HEK293 (cell line): ENCODE data around the gene CBX1.
A peak's percentile ranks its signal among the peaks of the same experiment; 100 is the strongest.

Experiments used
- EGR2 ChIP-seq: fragments of 450-650 bp; formaldehyde crosslinking; IDR thresholded peaks from 2 replicates; pipeline ENCODE4 v1.5.1; 2016; ENCODE audit warnings: low read depth, missing biosample characterization, missing genetic modification characterization
- HOXD13 ChIP-seq: sonication (generic); formaldehyde crosslinking; IDR thresholded peaks from 2 replicates; pipeline ENCODE4 v1.8.0; 2022; ENCODE audit warnings: missing genetic modification reagents, borderline replicate concordance
- KLF16 ChIP-seq: fragments of 450-650 bp; formaldehyde crosslinking; IDR thresholded peaks from 2 replicates; pipeline ENCODE4 v1.5.1; 2017; ENCODE audit warnings: missing biosample characterization, missing genetic modification characterization
- KLF9 ChIP-seq: fragments of 450-650 bp; formaldehyde crosslinking; IDR thresholded peaks from 2 replicates; pipeline ENCODE4 v1.5.1; 2016; ENCODE audit warnings: missing biosample characterization, missing genetic modification characterization, low read depth
- MYNN ChIP-seq: fragments of 450-650 bp; formaldehyde crosslinking; IDR thresholded peaks from 2 replicates; pipeline ENCODE4 v1.5.1; 2016; ENCODE audit warnings: missing biosample characterization, missing genetic modification characterization, borderline replicate concordance
- SCRT1 ChIP-seq: fragments of 450-650 bp; formaldehyde crosslinking; IDR thresholded peaks from 2 replicates; pipeline ENCODE4 v1.5.1; 2016; ENCODE audit warnings: missing biosample characterization, missing genetic modification characterization, borderline replicate concordance
- SETDB1 ChIP-seq: IDR thresholded peaks from one replicate; pipeline ENCODE4 v1.6.1; 2017; ENCODE audit warnings: mild to moderate bottlenecking, low read length, moderate library complexity, mixed read lengths; ENCODE audit not compliant: insufficient read length
- ZBTB1 ChIP-seq: fragments of 450-650 bp; formaldehyde crosslinking; IDR thresholded peaks from 2 replicates; pipeline ENCODE4 v1.5.1; 2016; ENCODE audit warnings: missing biosample characterization, missing genetic modification characterization
- ZBTB21 ChIP-seq: fragments of 450-650 bp; formaldehyde crosslinking; IDR thresholded peaks from 2 replicates; pipeline ENCODE4 v1.5.1; 2017; ENCODE audit warnings: missing biosample characterization, missing genetic modification characterization
- ZBTB8A ChIP-seq: fragments of 450-650 bp; formaldehyde crosslinking; IDR thresholded peaks from 2 replicates; pipeline ENCODE4 v1.5.1; 2016; ENCODE audit warnings: missing biosample characterization, missing genetic modification characterization
- ZFP41 ChIP-seq: fragments of 450-650 bp; formaldehyde crosslinking; IDR thresholded peaks from 2 replicates; pipeline ENCODE4 v1.5.1; 2016; ENCODE audit warnings: missing biosample characterization, missing genetic modification characterization, borderline replicate concordance
- ZIC2 ChIP-seq: fragments of 450-650 bp; formaldehyde crosslinking; IDR thresholded peaks from 2 replicates; pipeline ENCODE4 v1.5.1; 2016; ENCODE audit warnings: missing biosample characterization, missing genetic modification characterization
- ZNF133 ChIP-seq: fragments of 450-650 bp; formaldehyde crosslinking; IDR thresholded peaks from 2 replicates; pipeline ENCODE4 v1.5.1; 2016; ENCODE audit warnings: missing biosample characterization, missing genetic modification characterization
- ZNF266 ChIP-seq: fragments of 450-650 bp; formaldehyde crosslinking; IDR thresholded peaks from 2 replicates; pipeline ENCODE4 v1.5.1; 2016; ENCODE audit warnings: missing biosample characterization, missing genetic modification characterization, low read depth
- ZNF341 ChIP-seq: fragments of 450-650 bp; formaldehyde crosslinking; IDR thresholded peaks from 2 replicates; pipeline ENCODE4; 2016; ENCODE audit warnings: low read depth, missing biosample characterization, missing genetic modification characterization
- ZNF350 ChIP-seq: fragments of 450-650 bp; formaldehyde crosslinking; IDR thresholded peaks from 2 replicates; pipeline ENCODE4 v1.5.0; 2017; ENCODE audit warnings: missing biosample characterization, mild to moderate bottlenecking, missing genetic modification characterization
- ZNF433 ChIP-seq: fragments of 450-650 bp; formaldehyde crosslinking; IDR thresholded peaks from 2 replicates; pipeline ENCODE4 v1.5.1; 2016; ENCODE audit warnings: missing biosample characterization, missing genetic modification characterization, low read depth
- ZNF514 ChIP-seq: fragments of 450-650 bp; formaldehyde crosslinking; IDR thresholded peaks from 2 replicates; pipeline ENCODE4 v1.5.1; 2016; ENCODE audit warnings: missing biosample characterization, missing genetic modification characterization
- ZNF548 ChIP-seq: fragments of 450-650 bp; formaldehyde crosslinking; IDR thresholded peaks from 2 replicates; pipeline ENCODE4 v1.5.1; 2016; ENCODE audit warnings: missing biosample characterization, missing genetic modification characterization
- ZNF555 ChIP-seq: fragments of 450-650 bp; formaldehyde crosslinking; conservative IDR thresholded peaks from 2 replicates; pipeline ENCODE4 v1.5.1; 2017; ENCODE audit warnings: missing biosample characterization, mild to moderate bottlenecking, missing genetic modification characterization, inconsistent platforms
- ZNF600 ChIP-seq: fragments of 450-650 bp; formaldehyde crosslinking; IDR thresholded peaks from 2 replicates; pipeline ENCODE4 v1.5.1; 2016; ENCODE audit warnings: missing biosample characterization, missing genetic modification characterization
- ZNF610 ChIP-seq: fragments of 450-650 bp; formaldehyde crosslinking; IDR thresholded peaks from 2 replicates; pipeline ENCODE4 v1.5.1; 2016; ENCODE audit warnings: missing biosample characterization, missing genetic modification characterization, borderline replicate concordance
- ZNF677 ChIP-seq: fragments of 450-650 bp; IDR thresholded peaks from 2 replicates; pipeline ENCODE4 v1.5.0; 2018; ENCODE audit warnings: missing biosample characterization, mild to moderate bottlenecking, missing genetic modification characterization, moderate library complexity
- ZNF777 ChIP-seq: fragments of 450-650 bp; formaldehyde crosslinking; IDR thresholded peaks from 2 replicates; pipeline ENCODE4 v1.5.1; 2017; ENCODE audit warnings: missing biosample characterization, missing genetic modification characterization, borderline replicate concordance
- ZNF791 ChIP-seq: fragments of 450-650 bp; formaldehyde crosslinking; IDR thresholded peaks from 2 replicates; pipeline ENCODE4 v1.5.1; 2016; ENCODE audit warnings: missing biosample characterization, missing genetic modification characterization
- TF ChIP-seq, protein P1 (sequence below): fragments of 450-650 bp; formaldehyde crosslinking; IDR thresholded peaks from 2 replicates; pipeline ENCODE4 v1.5.1; 2017; ENCODE audit warnings: missing biosample characterization, missing genetic modification characterization
- TF ChIP-seq, protein P2 (sequence below): fragments of 450-650 bp; formaldehyde crosslinking; IDR thresholded peaks from 2 replicates; pipeline ENCODE4 v1.5.1; 2016; ENCODE audit warnings: missing biosample characterization, missing genetic modification characterization
- TF ChIP-seq, protein P3 (sequence below): fragments of 450-650 bp; formaldehyde crosslinking; IDR thresholded peaks from 2 replicates; pipeline ENCODE4 v1.5.1; 2016; ENCODE audit warnings: missing biosample characterization, missing genetic modification characterization, low read depth
- TF ChIP-seq, protein P4 (sequence below): fragments of 450-650 bp; formaldehyde crosslinking; optimal IDR thresholded peaks from 2 replicates; pipeline ENCODE3; 2016; ENCODE audit warnings: missing biosample characterization, mild to moderate bottlenecking, missing genetic modification characterization
- TF ChIP-seq, protein P5 (sequence below): fragments of 450-650 bp; formaldehyde crosslinking; IDR thresholded peaks from 2 replicates; pipeline ENCODE4 v1.5.1; 2016; ENCODE audit warnings: missing biosample characterization, missing genetic modification characterization, borderline replicate concordance
- TF ChIP-seq, protein P6 (sequence below): fragments of 450-650 bp; formaldehyde crosslinking; IDR thresholded peaks from 2 replicates; pipeline ENCODE4 v1.5.1; 2017; ENCODE audit warnings: missing biosample characterization, missing genetic modification characterization

Gene CBX1

DNA sequence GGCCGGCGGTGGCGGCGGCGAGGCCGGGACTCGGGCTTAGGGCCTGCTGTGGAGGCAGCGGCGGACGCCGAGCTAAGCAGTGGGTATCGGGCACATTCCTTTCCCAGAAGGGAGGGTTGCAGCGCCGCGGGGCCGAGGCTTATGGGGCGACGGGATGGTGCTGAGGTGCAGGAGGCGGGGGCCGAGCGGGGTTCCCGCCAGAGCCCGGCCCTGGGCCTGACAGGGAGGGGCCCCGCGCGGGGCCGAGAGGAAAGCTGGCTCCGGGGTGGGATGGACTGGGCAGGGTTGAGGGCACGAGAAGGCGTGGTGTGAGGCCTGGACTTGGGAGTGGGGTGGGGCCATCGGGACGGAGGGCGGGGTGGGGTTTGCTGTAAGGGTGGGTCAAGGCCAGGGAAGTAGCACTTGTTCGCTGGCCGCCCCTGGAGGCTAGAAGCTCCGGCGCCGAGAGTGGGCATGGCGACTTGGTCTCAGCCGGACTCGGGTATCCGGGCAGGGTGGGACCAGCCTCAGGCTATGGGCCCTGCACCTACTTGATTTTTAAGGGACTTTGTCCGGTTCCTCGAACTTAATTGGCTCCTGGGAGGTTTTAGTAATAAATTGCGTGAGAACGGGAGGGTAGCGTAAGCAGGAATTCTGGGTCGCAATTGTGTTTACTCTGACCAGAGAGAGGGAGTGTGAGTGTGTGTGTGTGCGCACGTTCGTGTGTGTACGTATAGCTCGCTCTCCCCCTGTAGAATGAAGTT, 52.7 kb downstream of the CBX1 start (continued):
- no peak for TF ChIP-seq ZNF555 (tag by site-specific recombination)
- TF ChIP-seq, protein P1, sequence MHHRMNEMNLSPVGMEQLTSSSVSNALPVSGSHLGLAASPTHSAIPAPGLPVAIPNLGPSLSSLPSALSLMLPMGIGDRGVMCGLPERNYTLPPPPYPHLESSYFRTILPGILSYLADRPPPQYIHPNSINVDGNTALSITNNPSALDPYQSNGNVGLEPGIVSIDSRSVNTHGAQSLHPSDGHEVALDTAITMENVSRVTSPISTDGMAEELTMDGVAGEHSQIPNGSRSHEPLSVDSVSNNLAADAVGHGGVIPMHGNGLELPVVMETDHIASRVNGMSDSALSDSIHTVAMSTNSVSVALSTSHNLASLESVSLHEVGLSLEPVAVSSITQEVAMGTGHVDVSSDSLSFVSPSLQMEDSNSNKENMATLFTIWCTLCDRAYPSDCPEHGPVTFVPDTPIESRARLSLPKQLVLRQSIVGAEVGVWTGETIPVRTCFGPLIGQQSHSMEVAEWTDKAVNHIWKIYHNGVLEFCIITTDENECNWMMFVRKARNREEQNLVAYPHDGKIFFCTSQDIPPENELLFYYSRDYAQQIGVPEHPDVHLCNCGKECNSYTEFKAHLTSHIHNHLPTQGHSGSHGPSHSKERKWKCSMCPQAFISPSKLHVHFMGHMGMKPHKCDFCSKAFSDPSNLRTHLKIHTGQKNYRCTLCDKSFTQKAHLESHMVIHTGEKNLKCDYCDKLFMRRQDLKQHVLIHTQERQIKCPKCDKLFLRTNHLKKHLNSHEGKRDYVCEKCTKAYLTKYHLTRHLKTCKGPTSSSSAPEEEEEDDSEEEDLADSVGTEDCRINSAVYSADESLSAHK (tag by site-specific recombination): no peak; the same call in 1 of the 2 replicates
- no peak for TF ChIP-seq ZNF514
- TF ChIP-seq ZBTB8A (tag by site-specific recombination): no peak
- TF ChIP-seq ZNF433: no peak
- TF ChIP-seq EGR2 (tag by site-specific recombination): no peak; the same call in 1 of the 2 replicates
- TF ChIP-seq, protein P2, sequence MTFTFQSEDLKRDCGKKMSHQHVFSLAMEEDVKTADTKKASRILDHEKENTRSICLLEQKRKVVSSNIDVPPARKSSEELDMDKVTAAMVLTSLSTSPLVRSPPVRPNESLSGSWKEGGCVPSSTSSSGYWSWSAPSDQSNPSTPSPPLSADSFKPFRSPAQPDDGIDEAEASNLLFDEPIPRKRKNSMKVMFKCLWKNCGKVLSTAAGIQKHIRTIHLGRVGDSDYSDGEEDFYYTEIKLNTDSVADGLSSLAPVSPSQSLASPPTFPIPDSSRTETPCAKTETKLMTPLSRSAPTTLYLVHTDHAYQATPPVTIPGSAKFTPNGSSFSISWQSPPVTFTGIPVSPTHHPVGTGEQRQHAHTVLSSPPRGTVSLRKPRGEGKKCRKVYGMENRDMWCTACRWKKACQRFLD (tag by site-specific recombination): peak; percentile 95
- TF ChIP-seq HOXD13 (CRISPR knock-in tag): no peak
- TF ChIP-seq, protein P3, sequence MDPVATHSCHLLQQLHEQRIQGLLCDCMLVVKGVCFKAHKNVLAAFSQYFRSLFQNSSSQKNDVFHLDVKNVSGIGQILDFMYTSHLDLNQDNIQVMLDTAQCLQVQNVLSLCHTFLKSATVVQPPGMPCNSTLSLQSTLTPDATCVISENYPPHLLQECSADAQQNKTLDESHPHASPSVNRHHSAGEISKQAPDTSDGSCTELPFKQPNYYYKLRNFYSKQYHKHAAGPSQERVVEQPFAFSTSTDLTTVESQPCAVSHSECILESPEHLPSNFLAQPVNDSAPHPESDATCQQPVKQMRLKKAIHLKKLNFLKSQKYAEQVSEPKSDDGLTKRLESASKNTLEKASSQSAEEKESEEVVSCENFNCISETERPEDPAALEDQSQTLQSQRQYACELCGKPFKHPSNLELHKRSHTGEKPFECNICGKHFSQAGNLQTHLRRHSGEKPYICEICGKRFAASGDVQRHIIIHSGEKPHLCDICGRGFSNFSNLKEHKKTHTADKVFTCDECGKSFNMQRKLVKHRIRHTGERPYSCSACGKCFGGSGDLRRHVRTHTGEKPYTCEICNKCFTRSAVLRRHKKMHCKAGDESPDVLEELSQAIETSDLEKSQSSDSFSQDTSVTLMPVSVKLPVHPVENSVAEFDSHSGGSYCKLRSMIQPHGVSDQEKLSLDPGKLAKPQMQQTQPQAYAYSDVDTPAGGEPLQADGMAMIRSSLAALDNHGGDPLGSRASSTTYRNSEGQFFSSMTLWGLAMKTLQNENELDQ: no peak
- no peak for TF ChIP-seq ZIC2
- no peak for TF ChIP-seq SETDB1
- 0 out of 2 replicates have a peak, but pooled peaks have one; percentile 1 for TF ChIP-seq ZBTB21 (tag by site-specific recombination)
- TF ChIP-seq, protein P4, sequence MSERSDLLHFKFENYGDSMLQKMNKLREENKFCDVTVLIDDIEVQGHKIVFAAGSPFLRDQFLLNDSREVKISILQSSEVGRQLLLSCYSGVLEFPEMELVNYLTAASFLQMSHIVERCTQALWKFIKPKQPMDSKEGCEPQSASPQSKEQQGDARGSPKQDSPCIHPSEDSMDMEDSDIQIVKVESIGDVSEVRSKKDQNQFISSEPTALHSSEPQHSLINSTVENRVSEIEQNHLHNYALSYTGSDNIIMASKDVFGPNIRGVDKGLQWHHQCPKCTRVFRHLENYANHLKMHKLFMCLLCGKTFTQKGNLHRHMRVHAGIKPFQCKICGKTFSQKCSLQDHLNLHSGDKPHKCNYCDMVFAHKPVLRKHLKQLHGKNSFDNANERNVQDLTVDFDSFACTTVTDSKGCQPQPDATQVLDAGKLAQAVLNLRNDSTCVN (tag by site-specific recombination): peak; percentile 93
- no peak for TF ChIP-seq ZFP41 (tag by site-specific recombination)
- peak; percentile 86 for TF ChIP-seq KLF9 (tag by site-specific recombination)
- TF ChIP-seq MYNN (tag by site-specific recombination): no peak
- TF ChIP-seq ZNF600 (tag by site-specific recombination): peak; percentile 55
- TF ChIP-seq ZNF350 (tag by site-specific recombination): no peak
- peak; percentile 65 for TF ChIP-seq ZNF610 (tag by site-specific recombination)
- no peak for TF ChIP-seq SCRT1 (tag by site-specific recombination)
- no peak for TF ChIP-seq ZNF791 (tag by site-specific recombination)
- peak; percentile 95 for TF ChIP-seq ZNF341 (tag by site-specific recombination)
- no peak for TF ChIP-seq ZNF266
- no peak for TF ChIP-seq ZNF777 (tag by site-specific recombination)
- TF ChIP-seq ZBTB1 (tag by site-specific recombination): no peak
- TF ChIP-seq, protein P5, sequence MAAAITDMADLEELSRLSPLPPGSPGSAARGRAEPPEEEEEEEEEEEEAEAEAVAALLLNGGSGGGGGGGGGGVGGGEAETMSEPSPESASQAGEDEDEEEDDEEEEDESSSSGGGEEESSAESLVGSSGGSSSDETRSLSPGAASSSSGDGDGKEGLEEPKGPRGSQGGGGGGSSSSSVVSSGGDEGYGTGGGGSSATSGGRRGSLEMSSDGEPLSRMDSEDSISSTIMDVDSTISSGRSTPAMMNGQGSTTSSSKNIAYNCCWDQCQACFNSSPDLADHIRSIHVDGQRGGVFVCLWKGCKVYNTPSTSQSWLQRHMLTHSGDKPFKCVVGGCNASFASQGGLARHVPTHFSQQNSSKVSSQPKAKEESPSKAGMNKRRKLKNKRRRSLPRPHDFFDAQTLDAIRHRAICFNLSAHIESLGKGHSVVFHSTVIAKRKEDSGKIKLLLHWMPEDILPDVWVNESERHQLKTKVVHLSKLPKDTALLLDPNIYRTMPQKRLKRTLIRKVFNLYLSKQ (tag by site-specific recombination): no peak
- no peak for TF ChIP-seq ZNF548 (tag by site-specific recombination)
- no peak for TF ChIP-seq ZNF677 (tag by site-specific recombination)
- no peak for TF ChIP-seq ZNF133
- TF ChIP-seq KLF16: peak; percentile 91
- TF ChIP-seq, protein P6, sequence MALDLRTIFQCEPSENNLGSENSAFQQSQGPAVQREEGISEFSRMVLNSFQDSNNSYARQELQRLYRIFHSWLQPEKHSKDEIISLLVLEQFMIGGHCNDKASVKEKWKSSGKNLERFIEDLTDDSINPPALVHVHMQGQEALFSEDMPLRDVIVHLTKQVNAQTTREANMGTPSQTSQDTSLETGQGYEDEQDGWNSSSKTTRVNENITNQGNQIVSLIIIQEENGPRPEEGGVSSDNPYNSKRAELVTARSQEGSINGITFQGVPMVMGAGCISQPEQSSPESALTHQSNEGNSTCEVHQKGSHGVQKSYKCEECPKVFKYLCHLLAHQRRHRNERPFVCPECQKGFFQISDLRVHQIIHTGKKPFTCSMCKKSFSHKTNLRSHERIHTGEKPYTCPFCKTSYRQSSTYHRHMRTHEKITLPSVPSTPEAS: peak; percentile 85
